GM21528 (cell line): ENCODE results near the gene SNX1.
"Not testable (repeated sequence)": the region's sequence is repeated elsewhere in the genome, so short reads cannot be mapped to it uniquely, and the experiment has no call there.

Experiments used
- ATAC-seq: cut with Tn5 transposase; IDR thresholded peaks from one replicate; pipeline ENCODE4 v1.9.1; 2021; ENCODE audit warnings: mild to moderate bottlenecking, moderate library complexity; ENCODE audit not compliant: unreplicated experiment, low FRiP score

The SNX1 gene

GRCh38 chr15:64112073-64112772 lies 16.4 kb downstream of the SNX1 start:
- ATAC-seq: no peak

DNA sequence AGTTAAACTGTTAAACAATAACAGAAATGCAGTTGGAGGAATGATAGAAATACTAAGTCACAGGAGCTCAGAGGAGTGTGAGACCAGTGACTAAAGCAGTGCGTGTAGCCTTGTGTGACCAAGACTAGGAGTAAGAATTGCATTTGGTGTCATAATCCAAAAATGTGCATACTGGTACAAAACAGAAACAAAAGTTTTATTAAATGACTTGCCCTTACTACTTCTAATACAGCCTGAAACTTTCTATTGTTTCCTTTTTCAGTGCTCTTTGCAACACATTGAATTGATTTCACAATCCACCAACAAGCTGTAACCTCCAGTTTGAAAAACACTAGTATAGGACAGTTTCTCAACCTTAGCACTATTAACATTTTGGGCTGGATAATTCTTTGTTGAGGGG lies 17.1 kb downstream of the SNX1 start:
- no peak for ATAC-seq

DNA sequence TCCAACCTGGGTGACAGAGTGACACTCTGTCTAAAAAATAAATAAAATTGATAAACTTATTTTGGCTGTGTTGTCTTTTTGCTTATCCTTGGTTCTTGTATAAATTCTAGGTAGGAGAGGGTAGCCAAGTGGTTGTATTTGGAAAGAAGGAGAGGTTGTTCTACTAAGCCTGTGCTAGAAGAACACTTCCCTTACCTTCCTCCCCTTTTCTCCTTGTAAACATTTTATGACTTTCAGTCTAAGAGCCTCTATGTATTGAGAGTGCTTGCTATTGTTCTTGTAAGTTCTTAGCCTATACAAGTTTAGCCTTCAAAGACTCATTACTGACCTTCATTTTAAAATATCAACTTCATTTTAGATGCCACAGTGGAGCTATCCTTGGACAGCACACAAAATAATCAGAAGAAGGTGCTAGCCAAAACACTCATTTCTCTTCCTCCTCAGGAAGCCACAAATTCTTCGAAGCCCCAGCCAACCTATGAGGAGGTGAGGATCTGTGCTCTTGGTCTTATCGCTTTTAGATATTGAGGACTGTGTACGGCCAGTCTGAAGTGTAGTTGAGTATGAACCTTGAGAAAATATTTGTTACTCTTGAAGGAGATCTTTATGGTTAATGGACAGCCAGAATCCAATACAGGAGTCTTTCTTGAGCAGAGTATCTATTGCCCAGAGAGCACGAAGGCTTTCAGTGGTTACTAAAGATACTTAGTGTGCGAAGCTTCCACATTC lies 22.1 kb downstream of the SNX1 start:
- no peak for ATAC-seq

DNA sequence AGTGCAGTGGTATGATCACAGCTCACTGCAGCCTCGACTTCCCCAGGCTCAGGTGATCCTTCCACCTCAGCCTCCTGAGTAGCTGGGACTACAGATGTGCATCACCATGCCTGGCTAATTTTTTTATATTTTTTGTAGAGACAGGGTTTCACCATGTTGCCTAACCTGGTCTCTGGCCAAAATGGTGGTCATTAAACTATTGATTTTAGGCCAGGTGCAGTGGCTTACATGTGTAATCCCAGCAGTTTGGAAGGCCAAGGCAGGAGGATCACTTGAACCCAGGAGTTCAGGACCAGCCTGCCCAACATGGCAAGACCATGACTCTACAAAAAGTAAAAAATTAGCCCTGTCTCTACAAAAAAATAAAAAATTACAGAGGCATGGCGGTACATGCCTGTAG lies 24.5 kb downstream of the SNX1 start:
- not testable (repeated sequence) for ATAC-seq

- ATAC-seq: no peak
Measured at GRCh38 chr15:64121614-64122013, 25.8 kb downstream of the SNX1 start.

- no peak for ATAC-seq
Measured at GRCh38 chr15:64122444-64122843, 26.7 kb downstream of the SNX1 start.

DNA sequence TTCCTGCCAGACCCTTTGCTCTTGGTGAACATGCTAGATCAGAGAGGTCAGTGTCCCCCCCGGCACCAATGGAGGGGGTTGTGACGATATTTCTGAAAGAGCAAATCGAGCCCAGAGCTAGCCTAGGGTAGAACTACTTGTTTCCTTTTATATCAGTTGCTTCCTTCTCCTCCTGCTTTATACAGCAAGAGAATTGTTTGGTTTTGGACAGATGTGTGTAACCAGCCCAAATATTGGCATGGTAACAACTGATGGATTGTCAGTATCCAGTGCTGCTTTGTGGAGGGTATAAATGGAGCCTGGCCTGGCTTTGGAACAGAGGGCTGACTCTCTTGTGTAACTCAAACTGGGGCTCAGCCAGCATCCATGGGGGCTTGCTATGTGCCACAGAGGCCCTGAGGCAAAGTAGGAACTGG lies 27.2 kb downstream of the SNX1 start:
- no peak for ATAC-seq

DNA sequence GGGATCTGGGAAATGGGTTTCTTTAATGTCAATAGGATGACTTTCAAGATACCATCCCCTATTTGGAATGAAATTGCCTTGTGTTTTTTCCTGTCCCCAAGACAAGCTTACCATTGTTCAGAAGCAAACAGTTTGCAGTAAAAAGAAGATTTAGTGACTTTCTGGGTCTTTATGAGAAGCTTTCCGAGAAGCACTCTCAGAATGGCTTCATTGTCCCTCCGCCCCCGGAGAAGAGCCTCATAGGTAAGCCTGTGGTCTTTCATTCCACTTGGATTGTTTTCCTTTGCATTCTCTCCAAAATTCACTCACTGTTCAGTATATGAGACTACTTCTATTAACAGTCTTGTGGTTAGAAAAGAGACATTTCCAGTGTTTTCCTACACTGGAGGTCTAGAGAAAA lies 30.2 kb downstream of the SNX1 start:
- ATAC-seq: no peak

DNA sequence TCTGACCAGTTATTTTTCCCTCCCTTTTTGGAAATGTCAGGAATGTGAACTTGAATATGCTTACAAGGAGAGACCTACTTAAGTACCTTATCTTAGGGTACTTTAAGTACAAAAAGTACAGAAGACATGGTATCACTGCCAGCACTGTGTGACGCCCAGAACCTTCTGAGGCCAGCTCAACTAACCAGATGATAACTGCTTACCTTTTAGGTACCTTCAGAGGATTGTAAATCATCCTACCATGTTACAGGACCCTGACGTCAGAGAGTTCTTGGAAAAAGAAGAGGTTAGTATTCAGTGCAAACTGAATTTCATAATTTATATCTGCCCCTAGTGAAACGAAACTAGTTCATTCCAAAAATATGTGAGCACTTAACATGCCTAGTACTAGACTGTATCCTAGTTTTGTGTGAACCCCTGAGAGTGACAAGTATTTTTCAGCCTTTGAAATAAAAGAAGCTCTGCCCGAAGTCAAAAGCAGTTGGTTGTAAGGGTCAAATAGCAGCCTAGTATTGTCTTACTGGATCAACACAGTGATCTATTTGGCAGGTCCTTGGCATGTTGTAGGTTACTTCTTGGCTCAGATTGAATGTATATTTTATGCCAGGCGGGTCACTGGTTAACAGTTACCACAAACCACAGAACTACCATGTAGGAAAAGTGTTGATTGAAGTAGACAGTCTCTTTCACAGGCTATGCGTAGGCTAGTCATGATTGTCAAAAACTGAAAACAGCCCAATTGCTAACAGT lies 31.9 kb downstream of the SNX1 start:
- ATAC-seq: no peak

GRCh38 chr15:64130159-64130558 lies 34.4 kb downstream of the SNX1 start:
- ATAC-seq: no peak

- ATAC-seq: no peak
Measured at GRCh38 chr15:64131547-64131946, 35.8 kb downstream of the SNX1 start.

DNA sequence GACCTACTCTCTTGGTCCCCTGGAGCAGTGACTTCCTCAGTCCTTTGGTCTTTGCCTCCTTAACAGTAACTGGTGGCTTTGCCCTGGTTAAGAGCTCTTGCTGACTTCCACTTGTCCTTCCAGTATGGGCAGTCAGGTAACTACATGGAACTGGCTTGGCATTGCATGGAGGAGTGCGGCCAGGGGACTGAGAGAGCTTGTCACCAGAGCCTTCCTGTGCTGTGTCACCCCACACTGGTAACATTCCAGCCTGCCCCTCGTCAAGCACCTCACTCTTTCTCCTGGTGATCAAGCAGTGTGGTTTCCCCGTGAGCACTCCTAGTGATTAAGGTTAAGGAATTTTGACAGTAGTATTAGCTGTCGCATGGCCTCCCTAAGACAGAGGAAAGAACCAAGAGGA lies 36.4 kb downstream of the SNX1 start:
- no peak for ATAC-seq

DNA sequence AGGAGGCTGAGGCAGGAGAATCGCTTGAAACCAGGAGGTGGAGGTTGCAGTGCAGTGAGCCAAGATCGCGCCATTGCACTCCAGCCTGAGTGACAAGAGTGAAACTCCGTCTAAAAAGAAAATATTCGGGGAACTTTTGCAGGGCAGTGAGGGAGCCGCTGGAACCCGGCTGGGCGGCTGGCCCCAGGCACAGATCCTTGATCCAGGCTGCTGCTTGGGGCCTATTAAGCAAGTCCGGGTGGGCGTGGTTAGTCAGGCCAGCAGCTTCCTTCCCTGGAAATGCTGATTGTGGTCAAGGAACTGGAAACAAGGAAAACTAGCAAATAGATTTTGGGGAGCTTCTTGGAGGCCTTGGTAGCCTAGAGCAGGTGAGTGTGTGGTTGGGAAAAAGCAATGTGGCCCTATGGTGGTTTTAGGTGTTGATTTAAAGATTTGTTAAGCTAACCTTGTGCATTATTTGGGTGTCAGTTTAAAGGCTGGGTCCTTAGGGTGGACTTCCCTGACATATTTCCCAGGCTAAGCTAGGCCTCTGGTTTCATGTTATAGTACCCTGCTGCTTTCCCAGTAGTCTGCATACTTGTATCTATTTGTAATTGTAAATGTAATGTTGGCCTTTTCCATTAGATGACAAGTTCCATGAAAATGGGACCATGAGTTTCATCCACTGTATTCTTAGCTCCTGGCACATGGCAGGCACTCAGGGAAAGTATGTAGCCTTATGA lies 38.0 kb downstream of the SNX1 start:
- no peak for ATAC-seq

GRCh38 chr15:64134345-64134829 lies 38.6 kb downstream of the SNX1 start:
- ATAC-seq: no peak

DNA sequence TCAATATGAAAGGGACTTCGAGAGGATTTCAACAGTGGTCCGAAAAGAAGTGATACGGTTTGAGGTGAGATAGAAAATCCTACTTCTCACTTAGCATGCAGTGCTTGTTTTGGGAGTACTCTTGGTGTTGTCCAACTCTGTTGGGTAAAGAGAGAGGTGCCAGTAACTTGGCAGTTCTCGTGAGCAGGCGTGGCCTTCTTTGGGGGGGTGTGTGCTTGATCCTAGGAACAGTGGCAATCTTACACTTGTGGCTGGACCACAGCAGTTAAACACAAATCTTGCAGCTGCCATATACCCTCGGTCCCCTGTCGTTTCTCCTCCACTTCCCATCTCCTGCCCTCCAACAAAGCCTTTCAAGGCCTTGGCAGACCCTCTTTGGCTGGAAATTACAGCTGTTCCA lies 40.6 kb downstream of the SNX1 start:
- no peak for ATAC-seq

DNA sequence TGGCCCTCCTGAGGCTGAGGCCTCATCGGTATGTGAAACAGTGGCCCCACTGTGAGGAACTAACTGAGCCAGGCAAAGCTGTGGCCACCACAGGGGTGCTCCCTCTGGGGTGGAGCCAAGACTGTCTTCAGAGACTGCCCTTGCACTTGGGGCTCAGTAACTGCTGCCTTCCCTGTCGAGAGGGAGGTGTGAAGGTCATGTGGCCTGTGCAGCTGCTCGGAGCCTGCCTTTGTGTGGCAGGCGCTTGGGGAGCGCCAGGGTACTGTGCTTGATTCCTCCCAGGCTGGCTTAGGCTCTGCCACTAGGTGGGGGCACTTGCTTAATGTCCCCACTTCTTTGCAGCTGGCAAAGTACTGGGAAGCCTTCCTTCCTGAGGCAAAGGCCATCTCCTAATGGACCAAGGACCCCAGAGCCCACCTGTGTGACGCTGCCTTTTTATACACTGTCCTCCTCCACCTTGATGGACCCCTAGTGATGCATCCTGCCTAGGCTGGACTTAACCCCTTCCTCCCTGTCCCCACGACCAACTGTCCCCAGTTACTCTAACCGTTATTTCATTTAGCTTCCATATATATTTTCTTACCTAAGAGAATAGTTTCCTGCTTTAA lies 41.5 kb downstream of the SNX1 start:
- ATAC-seq: no peak

DNA sequence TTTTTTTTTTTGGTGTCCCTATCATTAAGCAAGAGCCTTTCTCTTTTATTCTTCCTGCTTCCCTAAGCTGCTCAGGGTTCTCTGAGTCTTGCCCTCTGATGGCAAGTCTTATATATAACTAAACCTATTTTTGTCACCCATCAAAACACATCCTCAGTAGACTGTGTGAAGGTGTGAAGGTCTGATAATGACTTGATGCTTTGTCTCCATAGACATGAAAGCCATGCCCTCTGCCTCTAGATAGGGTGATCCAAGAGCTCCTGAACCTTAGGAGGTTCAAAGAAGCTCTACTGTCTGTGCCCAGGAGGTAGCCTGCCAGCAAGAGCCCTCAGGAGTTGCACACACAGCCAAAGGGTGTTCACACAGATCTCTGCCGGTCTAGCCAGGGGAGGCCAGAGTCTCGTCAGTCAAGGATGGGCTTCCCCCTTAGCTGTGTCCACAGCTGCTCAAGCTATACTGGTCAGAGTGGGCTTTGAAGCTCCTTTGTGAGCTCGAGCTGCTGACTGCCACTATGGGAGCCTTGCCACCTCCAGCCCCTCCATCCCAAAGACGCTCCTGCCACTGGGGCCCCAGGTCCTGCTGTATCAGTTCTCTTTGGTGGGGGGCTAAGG lies 42.7 kb downstream of the SNX1 start:
- ATAC-seq: no peak

GRCh38 chr15:64141798-64142512 lies 46.2 kb downstream of the SNX1 start:
- ATAC-seq: no peak

DNA sequence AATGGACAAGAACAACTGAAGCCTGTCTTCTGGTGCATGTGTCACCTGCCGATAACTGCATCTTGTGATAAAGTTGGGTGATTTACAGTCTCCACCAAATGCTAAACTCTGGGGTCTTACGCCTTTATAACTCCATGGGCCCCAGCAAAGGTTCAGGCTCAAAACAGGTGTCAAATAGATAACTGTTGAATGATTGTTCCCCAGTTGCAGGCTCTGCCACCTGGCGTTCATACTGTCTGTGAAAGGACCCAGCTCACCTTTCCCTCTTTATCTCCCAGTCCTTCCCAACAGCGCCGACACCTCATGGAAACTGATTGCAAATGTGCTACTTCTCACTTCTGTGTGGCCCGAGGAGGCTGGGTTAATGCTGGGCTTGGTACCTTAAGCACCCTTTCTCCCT lies 47.5 kb downstream of the SNX1 start:
- ATAC-seq: no peak
